OCI-LY3 (cell line): ENCODE data around the gene FOXN1.

Source experiments
- EZH2phosphoT487 ChIP-seq: fragments of 200-600 bp; shearing (Covaris generic); IDR thresholded peaks from 2 replicates; pipeline ENCODE4 v1.6.1; 2018; ENCODE audit warnings: antibody characterized with exemption, mixed run types, low read depth
- TF ChIP-seq, protein P1 (sequence below): fragments of 200-600, 300-600 bp; sonication (generic); IDR thresholded peaks from 2 replicates; pipeline ENCODE4 v1.5.1; 2014; ENCODE audit warnings: antibody characterized with exemption, low read length, low read depth

DNA sequence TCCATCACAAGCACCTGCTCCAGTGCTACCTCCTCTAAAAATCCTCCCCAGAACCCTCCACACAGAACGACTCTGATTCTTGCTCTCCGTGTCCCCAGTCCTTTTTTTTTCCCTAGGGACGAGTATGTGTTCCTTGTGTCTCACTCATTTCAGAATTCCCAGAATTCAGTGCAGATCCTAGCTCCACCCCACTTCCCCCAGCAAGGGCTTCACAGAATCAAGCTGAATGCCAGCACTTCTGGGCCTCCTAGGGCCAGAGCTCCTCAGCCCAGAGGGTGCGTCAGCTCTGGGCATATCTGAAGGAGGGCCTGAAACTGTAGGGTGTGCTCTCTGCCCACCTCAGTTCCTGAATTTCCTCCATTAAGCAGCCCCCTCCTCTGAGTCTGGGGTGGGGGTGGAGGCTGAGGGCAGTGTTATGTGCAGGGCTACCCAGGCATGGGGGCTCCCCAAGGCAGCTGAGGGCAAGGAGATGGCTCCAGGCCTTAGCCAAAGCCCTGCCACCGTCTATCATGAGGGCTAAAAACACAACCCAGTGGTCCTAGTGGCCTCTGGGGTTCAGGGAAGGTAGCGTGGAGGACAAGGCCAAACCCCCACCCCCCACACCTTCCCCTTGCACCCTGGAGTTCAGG lies 39.8 kb downstream of the FOXN1 start:
- no peak for TF ChIP-seq EZH2phosphoT487
- TF ChIP-seq, protein P1, sequence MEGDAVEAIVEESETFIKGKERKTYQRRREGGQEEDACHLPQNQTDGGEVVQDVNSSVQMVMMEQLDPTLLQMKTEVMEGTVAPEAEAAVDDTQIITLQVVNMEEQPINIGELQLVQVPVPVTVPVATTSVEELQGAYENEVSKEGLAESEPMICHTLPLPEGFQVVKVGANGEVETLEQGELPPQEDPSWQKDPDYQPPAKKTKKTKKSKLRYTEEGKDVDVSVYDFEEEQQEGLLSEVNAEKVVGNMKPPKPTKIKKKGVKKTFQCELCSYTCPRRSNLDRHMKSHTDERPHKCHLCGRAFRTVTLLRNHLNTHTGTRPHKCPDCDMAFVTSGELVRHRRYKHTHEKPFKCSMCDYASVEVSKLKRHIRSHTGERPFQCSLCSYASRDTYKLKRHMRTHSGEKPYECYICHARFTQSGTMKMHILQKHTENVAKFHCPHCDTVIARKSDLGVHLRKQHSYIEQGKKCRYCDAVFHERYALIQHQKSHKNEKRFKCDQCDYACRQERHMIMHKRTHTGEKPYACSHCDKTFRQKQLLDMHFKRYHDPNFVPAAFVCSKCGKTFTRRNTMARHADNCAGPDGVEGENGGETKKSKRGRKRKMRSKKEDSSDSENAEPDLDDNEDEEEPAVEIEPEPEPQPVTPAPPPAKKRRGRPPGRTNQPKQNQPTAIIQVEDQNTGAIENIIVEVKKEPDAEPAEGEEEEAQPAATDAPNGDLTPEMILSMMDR: no peak
